MG63 (cell line): Measurements from ENCODE around the gene TSPAN32. TPM values are rescaled to one million over a fixed set of nuclear protein-coding genes. Genes with fewer than 3 reads are reported as not detected.

Experiments used
- DNase-seq: peaks from one replicate; pipeline ENCODE4 v3.0.0-alpha.2; 2020
- H3K27me3 ChIP-seq: fragments of 250-450 bp; sonication (Bioruptor Pico); 2 replicates; pipeline ENCODE4 v1.5.1; 2020; ENCODE audit warnings: mild to moderate bottlenecking, moderate library complexity
- H3K36me3 ChIP-seq: fragments of 250-450 bp; sonication (Bioruptor Pico); 2 replicates; pipeline ENCODE4 v1.5.1; 2020; ENCODE audit warnings: mild to moderate bottlenecking, moderate library complexity
- H3K4me3 ChIP-seq: fragments of 250-450 bp; sonication (Bioruptor Pico); 2 replicates; pipeline ENCODE4 v1.5.1; 2020; ENCODE audit warnings: mild to moderate bottlenecking, moderate library complexity
- H3K9me3 ChIP-seq: fragments of 250-450 bp; sonication (Bioruptor Pico); 2 replicates; pipeline ENCODE4 v1.5.1; 2020; ENCODE audit warnings: mild to moderate bottlenecking, moderate library complexity
- total RNA-seq: library from RNA; depleted of rRNA; stranded (reverse); fragments of >200 nt; shearing (Covaris generic); gene quantifications from 2 replicates; pipeline ENCODE4 v1.2.3, GENCODE V29; 2014; ENCODE audit warnings: low replicate concordance; rRNA removed

TSPAN32 gene
- total RNA-seq: 4.3 and 6.0 TPM in 2 replicates

- no peaks in the 10 kb centered on the region for H3K27me3 ChIP-seq
These were observed at the start of gene TSPAN32, which contains the start of gene C11orf21 for GRCh38 chr11:2301631-2302305. Gene TSPAN32 (plus strand): TSS chr11:2302013. CDS start chr11:2302150, 137 bp downstream. Gene C11orf21 (minus strand): TSS chr11:2301918. CDS start chr11:2301808, 110 bp downstream.

GRCh38 chr11:2252018-2252417, 49.8 kb upstream of the TSPAN32 start:
- DNase-seq: no peak
- H3K36me3 ChIP-seq: no peaks in the 10 kb centered on the region
- no peaks in the 10 kb centered on the region; the same call in 1 of the 2 replicates for H3K27me3 ChIP-seq
- H3K9me3 ChIP-seq: no peaks in the 10 kb centered on the region
- no peak overlapping the region for H3K4me3 ChIP-seq

More at GRCh38 chr11:2301631-2302305, at the start of gene TSPAN32, which contains the start of gene C11orf21:
- DNase-seq: peak; percentile 69
- H3K36me3 ChIP-seq: no peaks in the 10 kb centered on the region
- peak within 1 kb of the TSS; percentile 39 for H3K4me3 ChIP-seq
- no peaks in the 10 kb centered on the region for H3K9me3 ChIP-seq

- Histone ChIP-seq H3K9me3 (no peaks in the 10 kb centered on the region), H3K27me3 (no peaks in the 10 kb centered on the region; the same call in 1 of the 2 replicates), H3K4me3 (no peak overlapping the region), H3K36me3 (no peaks in the 10 kb centered on the region)
- DNase-seq: no peak
These were observed 45.4 kb upstream of the TSPAN32 start for GRCh38 chr11:2256293-2256913.

- no peaks in the 10 kb centered on the region; the same call in 1 of the 2 replicates for H3K27me3 ChIP-seq
- no peak for DNase-seq
These were observed 44.7 kb upstream of the TSPAN32 start for GRCh38 chr11:2256951-2257700.

GRCh38 chr11:2258501-2259465, 43.0 kb upstream of the TSPAN32 start:
- Histone ChIP-seq H3K9me3 (no peaks in the 10 kb centered on the region), H3K27me3 (no peaks in the 10 kb centered on the region; the same call in 1 of the 2 replicates), H3K36me3 (no peaks in the 10 kb centered on the region), H3K4me3 (no peak overlapping the region)
- no peak for DNase-seq

More at GRCh38 chr11:2256951-2257700, 44.7 kb upstream of the TSPAN32 start:
- no peaks in the 10 kb centered on the region for H3K36me3 ChIP-seq
- H3K4me3 ChIP-seq: no peak overlapping the region
- H3K9me3 ChIP-seq: no peaks in the 10 kb centered on the region

GRCh38 chr11:2259466-2259830, 42.4 kb upstream of the TSPAN32 start:
- Histone ChIP-seq H3K9me3 (no peaks in the 10 kb centered on the region), H3K27me3 (no peaks in the 10 kb centered on the region), H3K36me3 (no peaks in the 10 kb centered on the region), H3K4me3 (no peak overlapping the region)
- DNase-seq: no peak

- Histone ChIP-seq H3K4me3 (no peak overlapping the region), H3K9me3 (no peaks in the 10 kb centered on the region), H3K36me3 (no peaks in the 10 kb centered on the region), H3K27me3 (no peaks in the 10 kb centered on the region)
- no peak for DNase-seq
These were observed 41.8 kb upstream of the TSPAN32 start for GRCh38 chr11:2259897-2260451.

GRCh38 chr11:2260491-2261364, 41.1 kb upstream of the TSPAN32 start:
- no peaks in the 10 kb centered on the region for H3K27me3 ChIP-seq
- H3K4me3 ChIP-seq: no peak overlapping the region
- H3K36me3 ChIP-seq: no peaks in the 10 kb centered on the region
- no peak for DNase-seq
- H3K9me3 ChIP-seq: no peaks in the 10 kb centered on the region

- DNase-seq: no peak
- H3K9me3 ChIP-seq: no peaks in the 10 kb centered on the region
These were observed 40.2 kb upstream of the TSPAN32 start for GRCh38 chr11:2261436-2262230.

GRCh38 chr11:2262301-2263070, 39.3 kb upstream of the TSPAN32 start:
- Histone ChIP-seq H3K9me3 (no peaks in the 10 kb centered on the region), H3K36me3 (no peaks in the 10 kb centered on the region), H3K4me3 (no peak overlapping the region), H3K27me3 (no peaks in the 10 kb centered on the region)
- no peak for DNase-seq

More at GRCh38 chr11:2261436-2262230, 40.2 kb upstream of the TSPAN32 start:
- no peak overlapping the region for H3K4me3 ChIP-seq
- H3K27me3 ChIP-seq: no peaks in the 10 kb centered on the region
- H3K36me3 ChIP-seq: no peaks in the 10 kb centered on the region

GRCh38 chr11:2263071-2263565, 38.7 kb upstream of the TSPAN32 start:
- DNase-seq: no peak
- H3K27me3 ChIP-seq: no peaks in the 10 kb centered on the region
- H3K4me3 ChIP-seq: no peak overlapping the region
- H3K9me3 ChIP-seq: no peaks in the 10 kb centered on the region
- H3K36me3 ChIP-seq: no peaks in the 10 kb centered on the region

- Histone ChIP-seq H3K27me3 (no peaks in the 10 kb centered on the region), H3K4me3 (no peak overlapping the region), H3K36me3 (no peaks in the 10 kb centered on the region), H3K9me3 (no peaks in the 10 kb centered on the region)
- no peak for DNase-seq
These were observed 38.0 kb upstream of the TSPAN32 start for GRCh38 chr11:2263724-2264360.

GRCh38 chr11:2264366-2265053, 37.3 kb upstream of the TSPAN32 start:
- Histone ChIP-seq H3K36me3 (no peaks in the 10 kb centered on the region), H3K27me3 (peaks cover 3% of the 10 kb centered on the region), H3K4me3 (no peak overlapping the region), H3K9me3 (no peaks in the 10 kb centered on the region)
- DNase-seq: no peak
